H1 (cell line): ENCODE data around the gene CENPM. TPM values are rescaled to one million over a fixed set of nuclear protein-coding genes. Genes with fewer than 3 reads are reported as not detected.

Source experiments
- CTCF ChIA-PET: fragments of 300-600 bp; sonication (Branson Sonifier 250); formaldehyde crosslinking; loops from one replicate; lab custom pipeline; 2021; ENCODE audit not compliant: partially characterized antibody; lab: Charles Lee
- POLR2A ChIA-PET: fragments of 300-600 bp; sonication (Branson Sonifier 250); formaldehyde crosslinking; loops from one replicate; lab custom pipeline; 2021; ENCODE audit warnings: inconsistent platforms; ENCODE audit not compliant: partially characterized antibody; lab: Charles Lee
- DNase-seq, 2 experiments: peaks; one replicate each; pipeline versions ENCODE4 v3.0.0 to v3.0.0-alpha.2; 2010 to 2022; ENCODE audit warnings: low spot score in 2 of 2, low read depth in 1 of 2, mixed read lengths in 1 of 2
- FAIRE-seq: peaks from 2 replicates; lab custom pipeline; 2011; peaks lifted over from hg19 to GRCh38; lab: Jason Lieb, UNC
- H2AFZ ChIP-seq: 2 replicates; pipeline ENCODE4 v1.8.1; 2012; ENCODE audit warnings: low read length, inconsistent platforms
- H2AK5ac ChIP-seq: 2 replicates; pipeline ENCODE4 v1.6.1; 2013; ENCODE audit warnings: low read depth, low read length
- H2BK120ac ChIP-seq: replicated peaks from 2 replicates; pipeline ENCODE3; 2013; ENCODE audit warnings: low read depth, low read length, inconsistent platforms
- H2BK12ac ChIP-seq: 2 replicates; pipeline ENCODE4 v1.6.1; 2013; ENCODE audit warnings: low read depth, low read length
- H2BK15ac ChIP-seq: 2 replicates; pipeline ENCODE4 v1.6.1; 2013; ENCODE audit warnings: low read length
- H2BK20ac ChIP-seq: 2 replicates; pipeline ENCODE4 v1.6.1; 2013; ENCODE audit warnings: low read length
- H2BK5ac ChIP-seq: 2 replicates; pipeline ENCODE4 v1.6.1; 2013; ENCODE audit warnings: low read depth, low read length
- H3K14ac ChIP-seq: 2 replicates; pipeline ENCODE4 v1.6.1; 2013; ENCODE audit warnings: inconsistent platforms; ENCODE audit not compliant: insufficient read length
- H3K18ac ChIP-seq: 2 replicates; pipeline ENCODE4 v1.6.1; 2013; ENCODE audit warnings: low read length; ENCODE audit errors: extremely low read depth
- H3K23ac ChIP-seq: 2 replicates; pipeline ENCODE4 v1.6.1; 2013; ENCODE audit warnings: inconsistent platforms; ENCODE audit not compliant: insufficient read length
- H3K23me2 ChIP-seq: 2 replicates; pipeline ENCODE4 v1.6.1; 2013; ENCODE audit warnings: low read depth, low read length
- H3K27ac ChIP-seq: 2 replicates; pipeline ENCODE4 v1.6.1; 2011; ENCODE audit warnings: low read depth, low read length, inconsistent platforms
- H3K27me3 ChIP-seq, 4 experiments: replicated peaks in 1 of 4; 1 replicate in 1 of 4; 2 replicates in 3 of 4; pipeline versions ENCODE4 v1.6.1 to v1.8.1; 2011 to 2013; ENCODE audit warnings: low read length in 3 of 4, mild to moderate bottlenecking in 3 of 4, inconsistent platforms in 2 of 4, mixed read lengths in 2 of 4, moderate library complexity in 1 of 4; ENCODE audit not compliant: control insufficient read depth in 3 of 4, insufficient read depth in 3 of 4; ENCODE audit errors: extremely low read depth in 1 of 4
- H3K36me3 ChIP-seq, 4 experiments: 2 replicates each; pipeline versions ENCODE4 v1.6.1 to v1.8.1; 2011 to 2013; ENCODE audit warnings: mild to moderate bottlenecking in 4 of 4, low read length in 3 of 4, moderate library complexity in 2 of 4, control low read depth in 1 of 4, inconsistent platforms in 1 of 4; ENCODE audit not compliant: insufficient read depth in 4 of 4, control insufficient read depth in 2 of 4
- H3K4ac ChIP-seq: replicated peaks from 2 replicates; pipeline ENCODE3; 2013; ENCODE audit warnings: low read length, low read depth, mixed read lengths, inconsistent platforms; ENCODE audit not compliant: insufficient read length
- H3K4me1 ChIP-seq, 4 experiments: replicated peaks in 1 of 4; 1 replicate in 1 of 4; 2 replicates in 3 of 4; pipeline versions ENCODE4 v1.6.1 to v1.8.1; 2011 to 2013; ENCODE audit warnings: low read length in 3 of 4, inconsistent platforms in 2 of 4, mixed read lengths in 1 of 4; ENCODE audit not compliant: insufficient read depth in 4 of 4, control insufficient read depth in 3 of 4
- H3K4me2 ChIP-seq, 2 experiments: 2 replicates each; pipeline versions ENCODE4 v1.6.1 to v1.8.1; 2011 to 2013; ENCODE audit warnings: low read depth in 2 of 2, low read length in 2 of 2, control low read depth in 1 of 2, inconsistent platforms in 1 of 2, mild to moderate bottlenecking in 1 of 2; ENCODE audit not compliant: insufficient read depth in 1 of 2
- H3K4me3 ChIP-seq, 4 experiments: fragments of 200-600, 300-600 bp in 1 of 4; sonication (generic), shearing (Covaris generic), sonication (Bioruptor Twin) in 1 of 4; 2 replicates each; pipeline versions ENCODE4 v1.5.1 to v1.8.1; 2011 to 2016; ENCODE audit warnings: low read length in 4 of 4, low read depth in 3 of 4, control low read depth in 2 of 4, inconsistent platforms in 2 of 4, mild to moderate bottlenecking in 2 of 4, mixed read lengths in 1 of 4, moderate library complexity in 1 of 4; ENCODE audit not compliant: insufficient read depth in 2 of 4; ENCODE audit errors: extremely low read depth in 1 of 4
- H3K56ac ChIP-seq: replicated peaks from 2 replicates; pipeline ENCODE3; 2013; ENCODE audit warnings: low read depth, mild to moderate bottlenecking, mixed read lengths, low read length, inconsistent platforms; ENCODE audit not compliant: insufficient read length
- H3K79me1 ChIP-seq: 2 replicates; pipeline ENCODE4 v1.6.1; 2013; ENCODE audit warnings: low read depth, low read length, control low read depth
- H3K79me2 ChIP-seq, 2 experiments: 2 replicates each; pipeline versions ENCODE4 v1.6.1 to v1.8.1; 2012 to 2013; ENCODE audit warnings: low read length in 2 of 2, mild to moderate bottlenecking in 2 of 2, inconsistent platforms in 1 of 2; ENCODE audit not compliant: insufficient read depth in 2 of 2, control insufficient read depth in 1 of 2
- H3K9ac ChIP-seq, 4 experiments: replicated peaks in 1 of 4; 1 replicate in 1 of 4; 2 replicates in 3 of 4; pipeline versions ENCODE4 v1.6.1 to v1.8.1; 2011 to 2013; ENCODE audit warnings: low read depth in 3 of 4, low read length in 3 of 4, control low read depth in 2 of 4, mild to moderate bottlenecking in 2 of 4, moderate library complexity in 2 of 4, inconsistent platforms in 1 of 4; ENCODE audit errors: extremely low read depth in 1 of 4
- H3K9me3 ChIP-seq, 2 experiments: 2 replicates each; pipeline versions ENCODE4 v1.6.1 to v1.8.1; 2012 to 2013; ENCODE audit warnings: mild to moderate bottlenecking in 2 of 2, moderate library complexity in 2 of 2, control low read depth in 1 of 2, inconsistent platforms in 1 of 2, low read depth in 1 of 2, low read length in 1 of 2, mixed read lengths in 1 of 2; ENCODE audit not compliant: insufficient read depth in 2 of 2
- H4K20me1 ChIP-seq, 2 experiments: replicated peaks in 1 of 2; 2 replicates each; pipeline versions ENCODE3 to v1.8.1; 2011 to 2013; ENCODE audit warnings: inconsistent platforms in 2 of 2, low read length in 2 of 2, mild to moderate bottlenecking in 1 of 2; ENCODE audit not compliant: insufficient read depth in 2 of 2, control insufficient read depth in 1 of 2
- H4K5ac ChIP-seq: 2 replicates; pipeline ENCODE4 v1.6.1; 2013; ENCODE audit warnings: low read length, low read depth, mixed read lengths, inconsistent platforms; ENCODE audit not compliant: insufficient read length
- H4K8ac ChIP-seq: 2 replicates; pipeline ENCODE4 v1.8.0; 2013; ENCODE audit warnings: mild to moderate bottlenecking, moderate library complexity, low read length, inconsistent platforms; ENCODE audit not compliant: insufficient read depth; ENCODE audit errors: extremely low read depth
- H4K91ac ChIP-seq: replicated peaks from 2 replicates; pipeline ENCODE3; 2013; ENCODE audit warnings: low read length, mixed read lengths, inconsistent platforms; ENCODE audit not compliant: insufficient read length
- FOSL1 ChIP-seq: IDR thresholded peaks from 2 replicates; pipeline ENCODE4 v1.6.1; 2011; ENCODE audit warnings: mild to moderate bottlenecking, low read depth, low read length, moderate library complexity; ENCODE audit not compliant: insufficient read depth
- GABPA ChIP-seq: IDR thresholded peaks from 2 replicates; pipeline ENCODE4 v1.6.1; 2011; ENCODE audit warnings: mild to moderate bottlenecking, low read length, moderate library complexity, borderline replicate concordance; ENCODE audit not compliant: insufficient read depth
- HDAC6 ChIP-seq: IDR thresholded peaks from one replicate; pipeline ENCODE4 v1.7.1; 2012; ENCODE audit warnings: low read depth, mild to moderate bottlenecking, inconsistent platforms, low read length, moderate library complexity
- NRF1 ChIP-seq: IDR thresholded peaks from 2 replicates; pipeline ENCODE4 v1.6.1; 2011; ENCODE audit warnings: mild to moderate bottlenecking, low read depth, low read length, improper control_type of control experiment
- POU5F1 ChIP-seq: IDR thresholded peaks from 2 replicates; pipeline ENCODE4 v1.6.1; 2011; ENCODE audit warnings: low read depth, mild to moderate bottlenecking, low read length, moderate library complexity
- whole genome bisulfite sequencing, 2 experiments: shearing (Covaris generic) in 1 of 2; methylation state at CpG; one replicate each; pipeline versions ENCODE4 v1.1.6 to v1.1.7; 2013 to 2015; ENCODE audit warnings: low lambda C conversion rate in 2 of 2, mixed read lengths in 2 of 2, inconsistent platforms in 1 of 2, low coverage in 1 of 2, missing lambda C conversion rate in 1 of 2; ENCODE audit not compliant: insufficient replicate concordance in 2 of 2, insufficient coverage in 1 of 2, insufficient read length in 1 of 2; ENCODE audit errors: extremely low coverage in 1 of 2, missing lambda C conversion rate in 1 of 2; 5-methylcytosine and 5-hydroxymethylcytosine counted together
- polyA plus RNA-seq, 7 experiments: library from polyadenylated mRNA; depleted of rRNA in 3 of 7; stranded (reverse) in 5 of 7; unstranded in 2 of 7; fragments of >200 nt in 5 of 7; fragments of 200-250 nt in 2 of 7; gene quantifications; 1 replicate in 5 of 7; 2 replicates in 1 of 7; 4 replicates in 1 of 7; pipeline versions ENCODE4 v1.2.1 to v1.2.3, GENCODE V29; 2011 to 2013; ENCODE audit warnings: missing spikeins in 2 of 7, mixed read lengths in 2 of 7
- total RNA-seq: library from RNA; stranded (reverse); fragmentation: NEBNext Ultra II Directional; extraction: Animal tissue kit (Norgen Biotek cat#: 25700); gene quantifications from 2 replicates; pipeline ENCODE4 v1.2.1, GENCODE V29; 2021
- TF ChIP-seq, protein P1 (sequence below): IDR thresholded peaks from 2 replicates; pipeline ENCODE4 v1.6.1; 2011; ENCODE audit warnings: low read length, improper control_type of control experiment

Gene CENPM
- total and polyA plus RNA-seq, 2 of the 8 experiments (the other 6 are each of a cell fraction or from before 2014, with no cell fraction given): 32.0 to 80.4 TPM

DNA sequence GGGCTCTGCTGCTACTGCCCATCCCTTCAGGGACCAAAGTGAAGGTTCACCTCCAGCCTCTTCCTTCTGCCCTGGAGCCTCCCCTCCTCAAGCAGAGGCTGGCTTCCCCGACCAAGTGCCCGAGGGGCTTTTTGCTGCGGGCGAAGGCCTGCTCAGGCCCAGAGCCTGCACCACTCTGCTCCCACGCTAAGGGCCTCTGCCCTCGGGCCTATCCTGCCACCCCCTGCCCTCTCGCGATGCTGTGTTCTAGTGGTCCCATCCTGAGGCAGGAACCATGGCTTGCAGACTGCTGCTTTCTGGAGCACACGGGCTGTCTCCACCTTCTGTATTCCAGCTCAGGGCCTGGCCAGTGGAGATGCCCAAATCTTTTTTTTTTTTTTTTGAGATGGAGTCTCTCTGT is 11.4 kb downstream of the CENPM start:
- no peak overlapping the region for H3K4me2 ChIP-seq
- H2AFZ ChIP-seq: no peak overlapping the region
- no peak overlapping the region for H4K8ac ChIP-seq
- H2BK5ac ChIP-seq: no peak overlapping the region
- TF ChIP-seq NRF1: no peak
- no peak for TF ChIP-seq HDAC6
- TF ChIP-seq POU5F1: no peak
- no peak for TF ChIP-seq GABPA
- TF ChIP-seq, protein P1, sequence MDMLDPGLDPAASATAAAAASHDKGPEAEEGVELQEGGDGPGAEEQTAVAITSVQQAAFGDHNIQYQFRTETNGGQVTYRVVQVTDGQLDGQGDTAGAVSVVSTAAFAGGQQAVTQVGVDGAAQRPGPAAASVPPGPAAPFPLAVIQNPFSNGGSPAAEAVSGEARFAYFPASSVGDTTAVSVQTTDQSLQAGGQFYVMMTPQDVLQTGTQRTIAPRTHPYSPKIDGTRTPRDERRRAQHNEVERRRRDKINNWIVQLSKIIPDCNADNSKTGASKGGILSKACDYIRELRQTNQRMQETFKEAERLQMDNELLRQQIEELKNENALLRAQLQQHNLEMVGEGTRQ: no peak
- TF ChIP-seq FOSL1: no peak
- no peak overlapping the region for H3K14ac ChIP-seq
- no peak overlapping the region for H3K23ac ChIP-seq
- H3K79me2 ChIP-seq: no peaks in the 10 kb centered on the region
- H3K18ac ChIP-seq: no peak overlapping the region
- H3K56ac ChIP-seq: no peak overlapping the region
- ChIA-PET CTCF (interaction anchor here (0.7 to 6.3 kb wide), 5 partner anchors 9 to 552 kb away, joined by 3 to 77 read pairs (median 3); partner anchors contain the start of gene TNFRSF13C), POLR2A (interaction anchor here (0.6 to 3.5 kb wide), 5 partner anchors 9 to 868 kb away, joined by 3 to 17 read pairs (median 7); partner anchors contain the start of genes CENPM and TNFRSF13C)
- no peak overlapping the region for H2BK20ac ChIP-seq
- no peak overlapping the region for H3K4me3 ChIP-seq
- no peaks in the 10 kb centered on the region; a peak in 1 of 7 replicates for H3K4me1 ChIP-seq
- no peak overlapping the region for H2AK5ac ChIP-seq
- no peak for FAIRE-seq
- peaks cover 5% of the 10 kb centered on the region for H3K79me1 ChIP-seq
- H4K91ac ChIP-seq: no peak overlapping the region
- H3K9me3 ChIP-seq: no peaks in the 10 kb centered on the region
- H2BK120ac ChIP-seq: no peak overlapping the region
- H2BK15ac ChIP-seq: no peak overlapping the region
- no peak overlapping the region for H2BK12ac ChIP-seq
- H4K5ac ChIP-seq: no peak overlapping the region
- H4K20me1 ChIP-seq: peaks cover 12 to 22% of the 10 kb centered on the region in 2 experiments
- H3K9ac ChIP-seq: no peak overlapping the region
- H3K27me3 ChIP-seq: no peaks in the 10 kb centered on the region; a peak in 2 of 7 replicates
- 91% methylated on average over 9 of the region's 9 CpGs; no CpG with 5 or more reads in 1 of the 2 experiments for WGBS, 2 experiments
- no peak overlapping the region for H3K4ac ChIP-seq
- H3K23me2 ChIP-seq: no peaks in the 10 kb centered on the region
- H3K36me3 ChIP-seq: peaks cover 4 to 22% (median 10%) of the 10 kb centered on the region in 4 experiments; a peak in 7 of 8 replicates
- no peak overlapping the region for H3K27ac ChIP-seq
- no peak for DNase-seq
